Heart right ventricle (tissue), 16 donors: ENCODE results near the gene LSAMP. TPM values are rescaled to one million over a fixed set of nuclear protein-coding genes. Genes with fewer than 3 reads are reported as not detected.

Source experiments
- ATAC-seq, 8 donors: fragments of 200-7000 bp; cut with Tn5 transposase; one replicate each; pipeline ENCODE4 v1.9.1; 2020; ENCODE audit warnings: mild to moderate bottlenecking in 8 of 8, moderate library complexity in 8 of 8, moderate number of reproducible peaks in 1 of 8
- DNase-seq, 2 donors: peaks; one replicate each; pipeline ENCODE4 v3.0.0-alpha.2; 2020
- H3K27ac ChIP-seq, 10 donors: fragments of 200-600 bp; sonication (generic) in 2 of 10; one replicate each; pipeline versions ENCODE4 v1.5.0 to v1.8.0; 2020 to 2022; ENCODE audit warnings: mild to moderate bottlenecking in 3 of 10
- H3K27me3 ChIP-seq, 7 donors: fragments of 200-600 bp; one replicate each; pipeline ENCODE4 v1.8.0; 2021 to 2022; ENCODE audit warnings: mild to moderate bottlenecking in 2 of 7
- H3K36me3 ChIP-seq, 9 donors: fragments of 200-600 bp; sonication (generic) in 1 of 9; one replicate each; pipeline versions ENCODE4 v1.5.0 to v1.8.0; 2020 to 2022; ENCODE audit warnings: mild to moderate bottlenecking in 2 of 9
- H3K4me1 ChIP-seq, 9 donors: fragments of 200-600 bp; sonication (generic) in 1 of 9; one replicate each; pipeline versions ENCODE4 v1.5.0 to v1.8.0; 2020 to 2022; ENCODE audit warnings: mild to moderate bottlenecking in 4 of 9
- H3K4me3 ChIP-seq, 10 donors: fragments of 200-600 bp; sonication (generic) in 2 of 10; one replicate each; pipeline versions ENCODE4 v1.5.0 to v1.8.0; 2020 to 2022; ENCODE audit warnings: mild to moderate bottlenecking in 7 of 10, moderate library complexity in 2 of 10
- H3K9me3 ChIP-seq, 11 donors: fragments of 200-600 bp in 10 of 11; sonication (generic) in 2 of 11; one replicate each; pipeline versions ENCODE4 v1.5.0 to v1.8.0; 2013 to 2022; ENCODE audit warnings: mild to moderate bottlenecking in 2 of 11, control low read depth in 1 of 11, moderate library complexity in 1 of 11
- CTCF ChIP-seq, 9 donors: fragments of 200-600 bp; sonication (generic) in 2 of 9; IDR thresholded peaks; one replicate each; pipeline versions ENCODE4 v1.5.0 to v1.8.0; 2021 to 2022; ENCODE audit warnings: antibody characterized with exemption in 9 of 9, mild to moderate bottlenecking in 5 of 9, moderate library complexity in 1 of 9
- WGBS, 2 donors: extraction: QIAGEN DNeasy Blood & Tissue Kit; methylation state at CpG; one replicate each; pipeline ENCODE4 v1.1.7; 2013; ENCODE audit warnings: inconsistent platforms in 1 of 2; 5-methylcytosine and 5-hydroxymethylcytosine counted together
- intact Hi-C, 10 donors: fragments of 100-400 bp; cut with DNase I; formaldehyde crosslinking; loops; one replicate each; pipeline versions ENCODE4 v1.11.1 to v1.14.2; 2022
- polyA plus RNA-seq, 2 donors: library from polyadenylated mRNA; stranded (reverse); fragments of 200-250 nt; gene quantifications; one replicate each; pipeline ENCODE4 v1.2.3, GENCODE V29; 2013
- total RNA-seq, 10 donors: library from RNA; stranded (reverse); fragmentation: NEBNext Ultra II Directional in 3 of 10; extraction: Animal tissue kit (Norgen Biotek cat#: 25700) in 3 of 10; gene quantifications; one replicate each; pipeline versions ENCODE4 v1.2.1 to v1.2.4, GENCODE V29; 2021 to 2023
- donor health status: Arrhythmogenic right ventricular cardiomyopathy.
- donor health status: ischemic (EF 13 %, LVEDD 7.1; RV severe dilation, severe dysfunction).
- donor health status: healthy with polysubstance abuse.
- donor health status: DM: no; HTN: yes; CAD: no.
- donor health status: DM: no; HTN: no; CAD: no.
- donor health status: ischemic (EF 25% LVEDD 6.9; RV normal size, moderate dysfunction).
- donor health status: ischemic (EF 25% LVEDD 5.7; RV mildly dilated, moderate dysfunction).
- donor health status: healthy.
- donor health status: DM: yes; HTN: yes; CAD: no.
- donor health status: Ischemic cardiomyopathy.
- donor health status: ischemic (EF 35%, LVEDD 5.7; RV mildly dilated, moderate dysfunction).
- donor health status: nonischemic (EF 11% LVEDD 7.7; RV severe dilation, severe dysfunction).
- donor health status: DM: yes; HTN: yes; CAD: no.
- donor health status: PGD.
- donor health status: ischemic (EF 29% LVEDD 5.4; RV normal size, mild dysfunction).
- donor health status: nonischemic (EF 23%, LVEDD 6.1; RV moderate dilation, normal function).

LSAMP gene
- total and polyA plus RNA-seq, 12 donors, result 0.51 to 9.0 (median 5.4) TPM

DNA sequence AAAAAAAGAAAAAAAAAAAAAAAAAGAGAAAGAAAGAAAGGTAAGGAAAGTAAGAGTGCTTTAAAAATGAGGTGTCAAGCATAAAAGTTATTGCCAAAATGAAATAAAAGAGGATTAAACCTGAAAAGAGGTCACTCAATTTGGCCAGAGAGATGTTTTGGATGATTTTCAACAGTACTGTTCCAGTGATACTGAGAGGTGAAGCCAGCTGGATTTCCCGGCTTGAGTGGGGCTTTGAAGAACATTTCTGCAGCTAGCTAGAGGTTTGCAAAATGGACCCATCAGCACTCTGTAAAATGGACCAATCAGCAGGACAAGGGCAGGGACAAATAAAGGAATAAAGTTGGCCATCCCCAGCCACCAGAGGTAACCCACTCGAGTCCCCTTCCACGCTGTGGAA is 128.5 kb downstream of the LSAMP start:
- no peaks in the 10 kb centered on the region for H3K27me3 ChIP-seq
- no peak for TF ChIP-seq CTCF (IDR thresholded peaks at IDR 0.05)

GRCh38 chr3:116314476-116314875 is 130.8 kb downstream of the LSAMP start:
- no peak for DNase-seq
- no peak overlapping the region for H3K4me3 ChIP-seq
- no peak for TF ChIP-seq CTCF (IDR thresholded peaks at IDR 0.05)
- no peaks in the 10 kb centered on the region for H3K27me3 ChIP-seq
- H3K27ac ChIP-seq, result no peak overlapping the region
- peak in 1 of 8 donors; percentile 56 for ATAC-seq
- no peaks in the 10 kb centered on the region for H3K9me3 ChIP-seq
- 36 to 41% methylated on average over 3 of the region's 3 CpGs for WGBS, 2 donors
- peaks cover 0 to 15% (median 0%) of the 10 kb centered on the region in 9 donors for H3K4me1 ChIP-seq
- no peaks in the 10 kb centered on the region for H3K36me3 ChIP-seq
- intact Hi-C loops, result no loop called here

More for the DNA sequence above, 128.5 kb downstream of the LSAMP start:
- H3K36me3 ChIP-seq, result no peaks in the 10 kb centered on the region
- H3K4me1 ChIP-seq, result peaks cover 0 to 15% (median 0%) of the 10 kb centered on the region in 9 donors
- intact Hi-C loops, result no loop called here
- no peak overlapping the region for H3K27ac ChIP-seq
- no peaks in the 10 kb centered on the region for H3K9me3 ChIP-seq
- WGBS, 2 donors, result 89% methylated on average over 3 of the region's 3 CpGs
- no peak overlapping the region for H3K4me3 ChIP-seq
- DNase-seq, result no peak
- ATAC-seq, result no peak

- no peaks in the 10 kb centered on the region for H3K36me3 ChIP-seq
- no peaks in the 10 kb centered on the region for H3K27me3 ChIP-seq
- no peak for ATAC-seq
- H3K9me3 ChIP-seq, result no peaks in the 10 kb centered on the region
- no peak for TF ChIP-seq CTCF (IDR thresholded peaks at IDR 0.05)
- H3K4me1 ChIP-seq, result no peaks in the 10 kb centered on the region
- no peak overlapping the region for H3K27ac ChIP-seq
- intact Hi-C loops, result no loop called here
- no peak overlapping the region for H3K4me3 ChIP-seq
- 81 to 88% methylated on average over 2 of the region's 2 CpGs for WGBS, 2 donors
- DNase-seq, result no peak
Observed at GRCh38 chr3:116306720-116307119, 138.6 kb downstream of the LSAMP start.

- Histone ChIP-seq H3K36me3 (no peaks in the 10 kb centered on the region), H3K9me3 (no peaks in the 10 kb centered on the region), H3K4me1 (no peaks in the 10 kb centered on the region), H3K27me3 (no peaks in the 10 kb centered on the region), H3K27ac (no peak overlapping the region), H3K4me3 (no peak overlapping the region)
- no peak for ATAC-seq
- DNase-seq, result no peak
- TF ChIP-seq CTCF (IDR thresholded peaks at IDR 0.05), result no peak
- 93 to 97% methylated on average over 1 of the region's 1 CpG for WGBS, 2 donors
- intact Hi-C loops, result no loop called here
Observed at GRCh38 chr3:116306149-116306548, 139.1 kb downstream of the LSAMP start.
